SK-N-SH (cell line): ENCODE data around the gene HHIPL1.

Source experiments
- EZH2phosphoT487 ChIP-seq: fragments of 200-600 bp; sonication (generic); IDR thresholded peaks from 2 replicates; pipeline ENCODE4 v1.6.1; 2017; ENCODE audit warnings: low read depth, mixed run types, mild to moderate bottlenecking, antibody characterized with exemption, moderate library complexity, borderline replicate concordance
- FOSL2 ChIP-seq: IDR thresholded peaks from 2 replicates; pipeline ENCODE4 v1.4.0; 2012; ENCODE audit warnings: low read depth, mild to moderate bottlenecking, moderate library complexity, borderline replicate concordance
- FOXJ3 ChIP-seq: sonication (generic); formaldehyde crosslinking; IDR thresholded peaks from 2 replicates; pipeline ENCODE4 v1.5.1; 2020; ENCODE audit warnings: mild to moderate bottlenecking, missing genetic modification reagents
- GABPA ChIP-seq: IDR thresholded peaks from 2 replicates; pipeline ENCODE4 v1.4.0; 2012; ENCODE audit warnings: low read depth, mild to moderate bottlenecking
- MXI1 ChIP-seq: IDR thresholded peaks from 2 replicates; pipeline ENCODE4 v1.6.1; 2012; ENCODE audit warnings: mild to moderate bottlenecking, low read depth, low read length, improper control_type of control experiment
- RAD21 ChIP-seq: IDR thresholded peaks from 2 replicates; pipeline ENCODE4 v1.6.1; 2012; ENCODE audit warnings: mild to moderate bottlenecking, low read length
- RCOR1 ChIP-seq: fragments of 150-350 bp; IDR thresholded peaks from 2 replicates; pipeline ENCODE4 v1.6.1; 2017; ENCODE audit warnings: antibody characterized with exemption, low read length
- RFX5 ChIP-seq: IDR thresholded peaks from 2 replicates; pipeline ENCODE4 v1.6.1; 2012; ENCODE audit warnings: mild to moderate bottlenecking, improper control_type of control experiment, low read length
- RXRA ChIP-seq: IDR thresholded peaks from 2 replicates; pipeline ENCODE4 v1.4.0; 2012; ENCODE audit warnings: low read depth, mild to moderate bottlenecking, borderline replicate concordance
- YY1 ChIP-seq: IDR thresholded peaks from 2 replicates; pipeline ENCODE4 v1.4.0; 2012; ENCODE audit warnings: low read depth, mild to moderate bottlenecking
- TF ChIP-seq, protein P1 (sequence below): fragments of 200-600 bp; sonication (generic); IDR thresholded peaks from 2 replicates; pipeline ENCODE4 v1.6.1; 2017; ENCODE audit warnings: antibody characterized with exemption, mild to moderate bottlenecking, moderate library complexity
- TF ChIP-seq, protein P2 (sequence below): IDR thresholded peaks from 2 replicates; pipeline ENCODE4 v1.6.1; 2012; ENCODE audit warnings: mild to moderate bottlenecking, low read depth, low read length, moderate library complexity
- TF ChIP-seq, protein P3 (sequence below): IDR thresholded peaks from 2 replicates; pipeline ENCODE4 v1.4.0; 2012; ENCODE audit warnings: low read depth

DNA sequence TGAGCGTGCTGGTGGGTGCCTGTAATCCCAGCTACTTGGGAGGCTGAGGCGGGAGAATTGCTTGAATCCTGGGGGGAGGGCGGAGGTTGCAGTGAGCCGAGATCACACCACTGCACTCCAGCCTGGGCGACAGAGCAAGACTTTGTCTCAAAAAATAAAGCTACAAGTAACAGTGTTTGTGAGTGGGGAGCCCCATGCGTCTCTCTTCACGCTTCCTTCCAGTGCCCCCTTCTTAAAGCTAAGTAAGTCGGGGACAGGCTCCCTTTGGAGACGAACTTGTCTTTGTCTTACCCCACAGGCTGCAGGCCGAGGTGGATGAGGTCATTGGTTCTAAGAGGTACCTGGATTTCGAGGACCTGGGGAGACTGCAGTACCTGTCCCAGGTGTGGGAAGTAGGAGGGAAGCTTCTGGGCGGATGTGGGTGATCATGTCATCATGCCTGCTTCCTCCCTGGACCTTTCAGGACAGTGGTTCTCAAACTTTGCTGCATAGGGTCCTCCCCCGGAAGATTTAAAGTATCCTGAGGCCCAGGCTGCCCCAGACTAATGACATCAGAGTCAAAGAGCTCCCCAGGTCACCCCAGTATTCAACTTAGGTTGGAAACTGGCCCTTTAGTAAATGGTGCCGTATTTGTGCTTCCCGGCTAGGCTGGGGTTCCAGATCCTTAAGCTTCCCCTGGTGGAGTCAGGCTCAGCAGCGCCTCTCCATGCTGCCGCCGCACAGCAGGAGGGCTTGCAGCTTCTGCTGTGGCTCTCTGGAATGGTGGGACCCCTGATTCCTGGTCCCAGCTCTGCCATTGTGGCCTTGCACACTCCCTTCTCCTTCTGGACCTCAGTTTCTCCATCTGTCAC, 76.2 kb downstream of the HHIPL1 start:
- TF ChIP-seq, protein P1, sequence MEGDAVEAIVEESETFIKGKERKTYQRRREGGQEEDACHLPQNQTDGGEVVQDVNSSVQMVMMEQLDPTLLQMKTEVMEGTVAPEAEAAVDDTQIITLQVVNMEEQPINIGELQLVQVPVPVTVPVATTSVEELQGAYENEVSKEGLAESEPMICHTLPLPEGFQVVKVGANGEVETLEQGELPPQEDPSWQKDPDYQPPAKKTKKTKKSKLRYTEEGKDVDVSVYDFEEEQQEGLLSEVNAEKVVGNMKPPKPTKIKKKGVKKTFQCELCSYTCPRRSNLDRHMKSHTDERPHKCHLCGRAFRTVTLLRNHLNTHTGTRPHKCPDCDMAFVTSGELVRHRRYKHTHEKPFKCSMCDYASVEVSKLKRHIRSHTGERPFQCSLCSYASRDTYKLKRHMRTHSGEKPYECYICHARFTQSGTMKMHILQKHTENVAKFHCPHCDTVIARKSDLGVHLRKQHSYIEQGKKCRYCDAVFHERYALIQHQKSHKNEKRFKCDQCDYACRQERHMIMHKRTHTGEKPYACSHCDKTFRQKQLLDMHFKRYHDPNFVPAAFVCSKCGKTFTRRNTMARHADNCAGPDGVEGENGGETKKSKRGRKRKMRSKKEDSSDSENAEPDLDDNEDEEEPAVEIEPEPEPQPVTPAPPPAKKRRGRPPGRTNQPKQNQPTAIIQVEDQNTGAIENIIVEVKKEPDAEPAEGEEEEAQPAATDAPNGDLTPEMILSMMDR = no peak
- TF ChIP-seq FOXJ3 (CRISPR knock-in tag) (no peak), RXRA (no peak), MXI1 (no peak), RCOR1 (no peak), FOSL2 (no peak), RFX5 (no peak), RAD21 (no peak), EZH2phosphoT487 (no peak), YY1 (no peak), GABPA (no peak)
- TF ChIP-seq, protein P2, sequence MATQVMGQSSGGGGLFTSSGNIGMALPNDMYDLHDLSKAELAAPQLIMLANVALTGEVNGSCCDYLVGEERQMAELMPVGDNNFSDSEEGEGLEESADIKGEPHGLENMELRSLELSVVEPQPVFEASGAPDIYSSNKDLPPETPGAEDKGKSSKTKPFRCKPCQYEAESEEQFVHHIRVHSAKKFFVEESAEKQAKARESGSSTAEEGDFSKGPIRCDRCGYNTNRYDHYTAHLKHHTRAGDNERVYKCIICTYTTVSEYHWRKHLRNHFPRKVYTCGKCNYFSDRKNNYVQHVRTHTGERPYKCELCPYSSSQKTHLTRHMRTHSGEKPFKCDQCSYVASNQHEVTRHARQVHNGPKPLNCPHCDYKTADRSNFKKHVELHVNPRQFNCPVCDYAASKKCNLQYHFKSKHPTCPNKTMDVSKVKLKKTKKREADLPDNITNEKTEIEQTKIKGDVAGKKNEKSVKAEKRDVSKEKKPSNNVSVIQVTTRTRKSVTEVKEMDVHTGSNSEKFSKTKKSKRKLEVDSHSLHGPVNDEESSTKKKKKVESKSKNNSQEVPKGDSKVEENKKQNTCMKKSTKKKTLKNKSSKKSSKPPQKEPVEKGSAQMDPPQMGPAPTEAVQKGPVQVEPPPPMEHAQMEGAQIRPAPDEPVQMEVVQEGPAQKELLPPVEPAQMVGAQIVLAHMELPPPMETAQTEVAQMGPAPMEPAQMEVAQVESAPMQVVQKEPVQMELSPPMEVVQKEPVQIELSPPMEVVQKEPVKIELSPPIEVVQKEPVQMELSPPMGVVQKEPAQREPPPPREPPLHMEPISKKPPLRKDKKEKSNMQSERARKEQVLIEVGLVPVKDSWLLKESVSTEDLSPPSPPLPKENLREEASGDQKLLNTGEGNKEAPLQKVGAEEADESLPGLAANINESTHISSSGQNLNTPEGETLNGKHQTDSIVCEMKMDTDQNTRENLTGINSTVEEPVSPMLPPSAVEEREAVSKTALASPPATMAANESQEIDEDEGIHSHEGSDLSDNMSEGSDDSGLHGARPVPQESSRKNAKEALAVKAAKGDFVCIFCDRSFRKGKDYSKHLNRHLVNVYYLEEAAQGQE = no peak
- TF ChIP-seq, protein P3, sequence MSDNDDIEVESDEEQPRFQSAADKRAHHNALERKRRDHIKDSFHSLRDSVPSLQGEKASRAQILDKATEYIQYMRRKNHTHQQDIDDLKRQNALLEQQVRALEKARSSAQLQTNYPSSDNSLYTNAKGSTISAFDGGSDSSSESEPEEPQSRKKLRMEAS = no peak
